Measurements from ENCODE around the gene AGAP1. TPM values are rescaled to one million over a fixed set of nuclear protein-coding genes. Genes with fewer than 3 reads are reported as not detected.

Gene AGAP1
- total and polyA plus RNA-seq, 7 donors, result 4.2 to 21.6 (median 16.6) TPM

GRCh38 chr2:235564066-235564465 is 70.2 kb downstream of the AGAP1 start:
- Histone ChIP-seq H3K4me3 (no peak overlapping the region), H3K9me3 (peaks cover 7% of the 10 kb centered on the region), H3K27me3 (ENCODE audit: insufficient read depth in 3 of 3, low read length in 2 of 3) (no peaks in the 10 kb centered on the region), H3K4me1 (peaks cover 18% of the 10 kb centered on the region), H3K36me3 (ENCODE audit: insufficient read depth in 1 of 2, low read depth in 1 of 2) (no peaks in the 10 kb centered on the region), H3K27ac (no peak overlapping the region)
- 20 to 27% (median 21%) methylated on average over 6 of the region's 6 CpGs for WGBS, 3 donors
- DNase-seq, result no peak
- no peak for TF ChIP-seq CTCF (IDR thresholded peaks at IDR 0.05)
- no peak for ATAC-seq
- intact Hi-C loops (cut with DNase I), result no loop called here

- Histone ChIP-seq H3K27me3 (ENCODE audit: insufficient read depth in 3 of 3, low read length in 2 of 3) (no peaks in the 10 kb centered on the region), H3K9me3 (peaks cover 7% of the 10 kb centered on the region), H3K27ac (no peak overlapping the region), H3K36me3 (ENCODE audit: insufficient read depth in 1 of 2, low read depth in 1 of 2) (no peaks in the 10 kb centered on the region), H3K4me3 (no peak overlapping the region), H3K4me1 (peaks cover 18% of the 10 kb centered on the region)
- DNase-seq (no peak), ATAC-seq (no peak)
- 91 to 94% (median 93%) methylated on average over 5 to 6 of the region's 6 CpGs for WGBS, 3 donors
- intact Hi-C loops (cut with DNase I), result no loop called here
- TF ChIP-seq CTCF (IDR thresholded peaks at IDR 0.05), result no peak
These were observed 71.2 kb downstream of the AGAP1 start for GRCh38 chr2:235564884-235565530.

DNA sequence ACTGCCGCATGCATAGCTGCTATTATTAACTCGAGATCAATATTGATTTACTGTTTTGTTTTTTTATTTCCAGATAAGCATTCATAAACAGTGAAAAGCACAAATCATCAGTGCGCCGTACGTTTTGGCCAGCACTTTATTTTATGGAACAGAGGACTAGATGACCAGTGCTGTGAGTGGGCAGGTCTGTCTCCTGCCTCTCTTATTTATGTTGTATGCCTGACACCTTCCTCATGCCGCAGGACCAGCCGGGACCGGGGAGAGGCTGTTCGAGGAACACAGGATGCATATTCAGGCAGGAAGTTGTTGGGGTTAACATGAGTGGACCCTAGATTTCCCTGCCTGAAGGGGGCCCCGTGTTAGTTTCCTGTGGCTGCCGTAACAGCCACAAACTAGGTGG is 72.6 kb downstream of the AGAP1 start:
- Histone ChIP-seq H3K36me3 (ENCODE audit: insufficient read depth in 1 of 2, low read depth in 1 of 2) (no peaks in the 10 kb centered on the region), H3K27me3 (ENCODE audit: insufficient read depth in 3 of 3, low read length in 2 of 3) (no peaks in the 10 kb centered on the region), H3K9me3 (peaks cover 7% of the 10 kb centered on the region), H3K27ac (no peak overlapping the region), H3K4me1 (peaks cover 18% of the 10 kb centered on the region), H3K4me3 (no peak overlapping the region)
- ATAC-seq (no peak), DNase-seq (no peak)
- 76 to 81% (median 80%) methylated on average over 11 of the region's 11 CpGs for WGBS, 3 donors
- TF ChIP-seq CTCF (IDR thresholded peaks at IDR 0.05), result no peak
- intact Hi-C loops (cut with DNase I), result no loop called here

DNA sequence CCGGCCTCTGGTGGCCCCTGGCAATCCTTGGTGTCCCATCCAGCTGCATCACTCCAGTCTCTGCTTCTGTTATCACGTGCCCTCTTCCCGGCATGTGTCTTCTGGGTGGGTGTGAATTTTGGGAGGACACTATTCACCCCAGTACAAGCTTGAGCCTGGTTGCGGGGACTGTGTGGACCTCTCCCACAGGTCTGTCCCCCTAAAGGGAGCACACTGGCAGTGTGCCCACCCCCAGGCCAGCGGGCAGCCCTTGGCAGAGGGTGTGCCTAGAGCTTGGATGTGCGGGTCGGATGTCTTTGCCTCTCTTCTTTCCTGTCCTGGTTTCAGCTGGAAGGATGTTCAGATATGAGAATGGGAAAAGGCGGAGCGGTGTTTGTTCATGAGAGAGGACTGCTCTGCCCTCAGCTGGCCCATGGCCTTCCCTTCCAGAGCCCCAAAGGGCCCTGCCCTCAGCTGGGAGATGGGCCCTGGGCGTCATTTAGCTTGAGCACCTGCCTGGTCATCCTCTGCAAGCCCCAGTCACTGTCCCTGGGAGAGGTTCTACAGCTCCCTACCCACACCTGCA is 73.2 kb downstream of the AGAP1 start:
- Histone ChIP-seq H3K9me3 (peaks cover 7% of the 10 kb centered on the region), H3K4me1 (peaks cover 18% of the 10 kb centered on the region), H3K27ac (no peak overlapping the region), H3K36me3 (ENCODE audit: insufficient read depth in 1 of 2, low read depth in 1 of 2) (no peaks in the 10 kb centered on the region), H3K4me3 (no peak overlapping the region), H3K27me3 (ENCODE audit: insufficient read depth in 3 of 3, low read length in 2 of 3) (no peaks in the 10 kb centered on the region)
- DNase-seq (no peak), ATAC-seq (no peak)
- intact Hi-C loops (cut with DNase I), result no loop called here
- no peak for TF ChIP-seq CTCF (IDR thresholded peaks at IDR 0.05)
- 73 to 84% (median 80%) methylated on average over 10 of the region's 10 CpGs for WGBS, 3 donors

DNA sequence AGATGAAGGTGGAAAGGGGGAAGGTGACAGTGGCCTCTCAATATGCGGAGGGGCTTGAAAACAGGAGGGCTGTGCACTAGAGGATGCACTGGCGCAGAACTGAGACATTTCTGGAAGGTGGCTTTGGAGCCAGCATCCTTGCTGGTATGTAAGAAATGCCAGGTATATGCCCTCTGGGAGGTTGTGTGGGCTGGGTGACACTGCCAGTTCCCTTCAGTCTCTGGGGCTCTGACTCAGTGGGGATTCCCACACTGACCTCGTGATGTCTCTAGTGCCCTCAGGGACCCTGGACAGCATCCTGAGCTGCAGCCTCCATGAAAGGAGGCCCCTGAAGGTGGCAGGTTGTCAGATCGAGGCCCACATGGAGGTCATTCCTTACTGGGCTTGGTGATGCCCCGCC is 74.0 kb downstream of the AGAP1 start:
- intact Hi-C loops (cut with DNase I), result no loop called here
- WGBS, 3 donors, result 83 to 95% (median 87%) methylated on average over 5 of the region's 5 CpGs
- no peak for TF ChIP-seq CTCF (IDR thresholded peaks at IDR 0.05)
- H3K27me3 ChIP-seq (ENCODE audit: insufficient read depth in 3 of 3, low read length in 2 of 3), result no peaks in the 10 kb centered on the region
- H3K4me3 ChIP-seq, result no peak overlapping the region
- no peak for DNase-seq
- no peaks in the 10 kb centered on the region for H3K36me3 ChIP-seq (ENCODE audit: insufficient read depth in 1 of 2, low read depth in 1 of 2)
- H3K9me3 ChIP-seq, result peaks cover 7% of the 10 kb centered on the region
- no peak for ATAC-seq
- peaks cover 17% of the 10 kb centered on the region for H3K4me1 ChIP-seq
- H3K27ac ChIP-seq, result no peak overlapping the region
